ENCODE results near the gene BLVRB.

BLVRB gene

GRCh38 chr19:40445780-40446262 is 19.7 kb downstream of the BLVRB start:
- H3K4me3 ChIP-seq (replicated peaks; ENCODE audit: insufficient read depth, low read length), result no peak overlapping the region
- no peak for TF ChIP-seq REST (IDR thresholded peaks at IDR 0.05; ENCODE audit: insufficient replicate concordance, low read depth)
- TF ChIP-seq GABPA (IDR thresholded peaks at IDR 0.05; ENCODE audit: low read depth), result no peak
- TF ChIP-seq SPI1 (IDR thresholded peaks at IDR 0.05; ENCODE audit: borderline replicate concordance, low read depth), result no peak
- TF ChIP-seq CTCF (IDR thresholded peaks at IDR 0.05; ENCODE audit: insufficient read depth, low read length), result no peak
- no peak for TF ChIP-seq POLR2AphosphoS5 (IDR thresholded peaks at IDR 0.05; ENCODE audit: low read depth)
- no peak for DNase-seq (ENCODE audit: low read depth in 1 of 2, low spot score in 1 of 2)
- H3K27me3 ChIP-seq (ENCODE audit: insufficient read depth, poor library complexity, severe bottlenecking), result no peaks in the 10 kb centered on the region
- H3K27ac ChIP-seq (replicated peaks), result no peak overlapping the region

- Histone ChIP-seq H3K27ac (replicated peaks) (peak overlapping the region; percentile 83), H3K4me3 (replicated peaks; ENCODE audit: insufficient read depth, low read length) (peak overlapping the region; percentile 60), H3K27me3 (ENCODE audit: insufficient read depth, poor library complexity, severe bottlenecking) (no peaks in the 10 kb centered on the region)
- no peak for TF ChIP-seq CTCF (IDR thresholded peaks at IDR 0.05; ENCODE audit: insufficient read depth, low read length)
- no peak for TF ChIP-seq SPI1 (IDR thresholded peaks at IDR 0.05; ENCODE audit: borderline replicate concordance, low read depth)
- no peak for TF ChIP-seq REST (IDR thresholded peaks at IDR 0.05; ENCODE audit: insufficient replicate concordance, low read depth)
- TF ChIP-seq GABPA (IDR thresholded peaks at IDR 0.05; ENCODE audit: low read depth), result no peak
- TF ChIP-seq POLR2AphosphoS5 (IDR thresholded peaks at IDR 0.05; ENCODE audit: low read depth), result no peak
- DNase-seq (ENCODE audit: low read depth in 1 of 2, low spot score in 1 of 2), result no peak
Observed at GRCh38 chr19:40444825-40445312, 20.7 kb downstream of the BLVRB start.

- TF ChIP-seq GABPA (IDR thresholded peaks at IDR 0.05; ENCODE audit: low read depth) (no peak), POLR2AphosphoS5 (IDR thresholded peaks at IDR 0.05; ENCODE audit: low read depth) (no peak; the same call in 1 of the 2 replicates), SPI1 (IDR thresholded peaks at IDR 0.05; ENCODE audit: borderline replicate concordance, low read depth) (peak; percentile 39; the same call in 1 of the 2 replicates)
- DNase-seq (ENCODE audit: low read depth in 1 of 2, low spot score in 1 of 2), result peak; percentile 86 to 94
- H3K4me3 ChIP-seq (replicated peaks; ENCODE audit: insufficient read depth, low read length), result peak within 1 kb of the TSS; percentile 60
Observed at GRCh38 chr19:40444000-40444824, 21.3 kb downstream of the BLVRB start, which contains the start of gene SERTAD3. SERTAD3 (minus strand) TSS chr19:40444335; CDS start chr19:40442080, 2,255 bp downstream.

More at GRCh38 chr19:40444000-40444824, 21.3 kb downstream of the BLVRB start, which contains the start of gene SERTAD3:
- H3K27ac ChIP-seq (replicated peaks), result peak within 1 kb of the TSS; percentile 83
- H3K27me3 ChIP-seq (ENCODE audit: insufficient read depth, poor library complexity, severe bottlenecking), result no peaks in the 10 kb centered on the region
